GM21723 (cell line): ENCODE results near the gene ACSF2.
A peak's percentile ranks its signal among the peaks of the same experiment; 100 is the strongest.

ENCODE experiments used
- ATAC-seq: cut with Tn5 transposase; IDR thresholded peaks from one replicate; pipeline ENCODE4 v1.9.1; 2021; ENCODE audit warnings: mild to moderate bottlenecking, moderate library complexity; ENCODE audit not compliant: unreplicated experiment

The ACSF2 gene

GRCh38 chr17:50498021-50498874, 72.2 kb downstream of the ACSF2 start:
- ATAC-seq = no peak

- no peak for ATAC-seq
Measured at GRCh38 chr17:50499270-50499669, 73.3 kb downstream of the ACSF2 start.

GRCh38 chr17:50499721-50500120, 73.7 kb downstream of the ACSF2 start:
- no peak for ATAC-seq

- ATAC-seq = no peak
Measured at GRCh38 chr17:50501054-50501453, 75.0 kb downstream of the ACSF2 start.

- no peak for ATAC-seq
Measured at GRCh38 chr17:50502301-50502990, 76.4 kb downstream of the ACSF2 start.

- ATAC-seq = no peak
Measured at GRCh38 chr17:50505591-50506130, 79.6 kb downstream of the ACSF2 start.

GRCh38 chr17:50506298-50506697, 80.3 kb downstream of the ACSF2 start:
- ATAC-seq = no peak

GRCh38 chr17:50507871-50508572, 82.0 kb downstream of the ACSF2 start, which contains the start of gene MYCBPAP:
Gene MYCBPAP (plus strand): TSS chr17:50508439. CDS start chr17:50508675, 236 bp downstream.
- ATAC-seq = peak; percentile 37

GRCh38 chr17:50508573-50509460, 82.8 kb downstream of the ACSF2 start:
- ATAC-seq = no peak

- peak; percentile 73 for ATAC-seq
Measured at GRCh38 chr17:50511058-50511457, 85.0 kb downstream of the ACSF2 start.

GRCh38 chr17:50513495-50513894, 87.5 kb downstream of the ACSF2 start:
- ATAC-seq = no peak

- no peak for ATAC-seq
Measured at GRCh38 chr17:50514388-50514787, 88.4 kb downstream of the ACSF2 start.

- no peak for ATAC-seq
Measured at GRCh38 chr17:50514936-50515702, 89.1 kb downstream of the ACSF2 start.

GRCh38 chr17:50517011-50517410, 91.0 kb downstream of the ACSF2 start:
- ATAC-seq = no peak

- ATAC-seq = no peak
Measured at GRCh38 chr17:50517504-50518383, 91.7 kb downstream of the ACSF2 start.

GRCh38 chr17:50518384-50519023, 92.5 kb downstream of the ACSF2 start:
- no peak for ATAC-seq

GRCh38 chr17:50519141-50519834, 93.3 kb downstream of the ACSF2 start:
- ATAC-seq = no peak
